Activated B cell treated with CpG ODN at 0.5 μM for 24 hours (primary cell): Measurements from ENCODE around the gene ANAPC5. TPM values are rescaled to one million over a fixed set of nuclear protein-coding genes. Genes with fewer than 3 reads are reported as not detected.

ENCODE experiments used
- ATAC-seq: fragments of 200-7000 bp; cut with Tn5 transposase; one replicate; pipeline ENCODE4 v1.10.0; 2021; ENCODE audit warnings: low read depth, mild to moderate bottlenecking, moderate library complexity
- CTCF ChIA-PET: fragments of 350-600 bp; sonication (Branson Sonifier 250); formaldehyde crosslinking; loops from one replicate; lab custom pipeline; 2021; ENCODE audit warnings: antibody characterized with exemption; lab: Charles Lee
- POLR2A ChIA-PET: fragments of 350-600 bp; sonication (Branson Sonifier 250); formaldehyde crosslinking; loops from one replicate; lab custom pipeline; 2021; ENCODE audit warnings: antibody characterized with exemption; lab: Charles Lee
- DNase-seq: peaks from one replicate; pipeline ENCODE4 v3.0.0; 2022
- H3K27ac Mint-ChIP-seq: one replicate; pipeline ENCODE4 v1.8.0; 2020; ENCODE audit warnings: mixed read lengths
- H3K27me3 Mint-ChIP-seq: one replicate; pipeline ENCODE4 v1.8.0; 2021; ENCODE audit warnings: mixed read lengths
- H3K36me3 Mint-ChIP-seq: one replicate; pipeline ENCODE4 v1.8.0; 2021; ENCODE audit warnings: low read depth, mixed read lengths
- H3K4me1 Mint-ChIP-seq: one replicate; pipeline ENCODE4 v1.8.0; 2021; ENCODE audit warnings: mixed read lengths
- H3K4me3 Mint-ChIP-seq: one replicate; pipeline ENCODE4 v1.8.0; 2020; ENCODE audit warnings: mild to moderate bottlenecking, mixed read lengths
- H3K9me3 Mint-ChIP-seq: one replicate; pipeline ENCODE4 v1.8.0; 2020; ENCODE audit warnings: mixed read lengths
- intact Hi-C: fragments of 100-400 bp; cut with micrococcal nuclease; formaldehyde crosslinking; loops from one replicate; pipeline ENCODE4 v1.15.1; 2024
- total RNA-seq: library from RNA; stranded (reverse); gene quantifications from 2 replicates; pipeline ENCODE4 v1.2.3, GENCODE V29; 2022
- TF ChIP-seq, protein P1 (sequence below): fragments of 200-600 bp; IDR thresholded peaks from one replicate; pipeline ENCODE4 v1.8.0; 2022; ENCODE audit warnings: antibody characterized with exemption, mild to moderate bottlenecking

Gene ANAPC5
- total RNA-seq, 1 donor from 2014 or later, result 143 TPM

GRCh38 chr12:121330195-121330594 lies 22.0 kb downstream of the ANAPC5 start:
- peaks cover 91% of the 10 kb centered on the region for H3K36me3 Mint-ChIP-seq
- TF ChIP-seq, protein P1, sequence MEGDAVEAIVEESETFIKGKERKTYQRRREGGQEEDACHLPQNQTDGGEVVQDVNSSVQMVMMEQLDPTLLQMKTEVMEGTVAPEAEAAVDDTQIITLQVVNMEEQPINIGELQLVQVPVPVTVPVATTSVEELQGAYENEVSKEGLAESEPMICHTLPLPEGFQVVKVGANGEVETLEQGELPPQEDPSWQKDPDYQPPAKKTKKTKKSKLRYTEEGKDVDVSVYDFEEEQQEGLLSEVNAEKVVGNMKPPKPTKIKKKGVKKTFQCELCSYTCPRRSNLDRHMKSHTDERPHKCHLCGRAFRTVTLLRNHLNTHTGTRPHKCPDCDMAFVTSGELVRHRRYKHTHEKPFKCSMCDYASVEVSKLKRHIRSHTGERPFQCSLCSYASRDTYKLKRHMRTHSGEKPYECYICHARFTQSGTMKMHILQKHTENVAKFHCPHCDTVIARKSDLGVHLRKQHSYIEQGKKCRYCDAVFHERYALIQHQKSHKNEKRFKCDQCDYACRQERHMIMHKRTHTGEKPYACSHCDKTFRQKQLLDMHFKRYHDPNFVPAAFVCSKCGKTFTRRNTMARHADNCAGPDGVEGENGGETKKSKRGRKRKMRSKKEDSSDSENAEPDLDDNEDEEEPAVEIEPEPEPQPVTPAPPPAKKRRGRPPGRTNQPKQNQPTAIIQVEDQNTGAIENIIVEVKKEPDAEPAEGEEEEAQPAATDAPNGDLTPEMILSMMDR, result no peak
- ATAC-seq, result no peak
- DNase-seq, result no peak
- H3K4me3 Mint-ChIP-seq, result no peak overlapping the region
- peaks cover 7% of the 10 kb centered on the region for H3K4me1 Mint-ChIP-seq
- no peaks in the 10 kb centered on the region for H3K9me3 Mint-ChIP-seq
- H3K27me3 Mint-ChIP-seq, result no peaks in the 10 kb centered on the region
- CTCF ChIA-PET, result interaction anchor here (0.6 to 1.2 kb wide), 2 partner anchors 13 to 566 kb away, joined by 3 to 4 read pairs; no protein-coding TSS in a partner anchor
- intact Hi-C loops, result no loop called here
- H3K27ac Mint-ChIP-seq, result no peak overlapping the region
- POLR2A ChIA-PET, result interaction anchor here (0.5 kb wide), 1 partner anchor 10 kb away, joined by 3 read pairs; no protein-coding TSS in a partner anchor

GRCh38 chr12:121328620-121329019 lies 23.6 kb downstream of the ANAPC5 start:
- TF ChIP-seq, protein P1, result no peak
- ATAC-seq, result no peak
- Mint-ChIP-seq H3K9me3 (no peaks in the 10 kb centered on the region), H3K27ac (no peak overlapping the region), H3K4me1 (peaks cover 5% of the 10 kb centered on the region), H3K27me3 (no peaks in the 10 kb centered on the region), H3K36me3 (peaks cover 91% of the 10 kb centered on the region), H3K4me3 (no peak overlapping the region)
- CTCF ChIA-PET, result interaction anchor here (1.2 kb wide), 1 partner anchor 26 kb away, joined by 3 read pairs; no protein-coding TSS in a partner anchor
- POLR2A ChIA-PET, result no interaction called here
- no peak for DNase-seq
- intact Hi-C loops, result no loop called here

GRCh38 chr12:121326996-121327674 lies 25.1 kb downstream of the ANAPC5 start:
- H3K27ac Mint-ChIP-seq, result no peak overlapping the region
- intact Hi-C loops, result no loop called here
- no peak overlapping the region for H3K4me3 Mint-ChIP-seq
- H3K36me3 Mint-ChIP-seq, result peaks cover 93% of the 10 kb centered on the region
- no peaks in the 10 kb centered on the region for H3K9me3 Mint-ChIP-seq
- DNase-seq (no peak), ATAC-seq (no peak)
- ChIA-PET CTCF (no interaction called here), POLR2A (interaction anchor here (0.6 kb wide), 1 partner anchor 23 kb away, joined by 3 read pairs; no protein-coding TSS in a partner anchor)
- H3K4me1 Mint-ChIP-seq, result peaks cover 5% of the 10 kb centered on the region
- TF ChIP-seq, protein P1, result no peak
- no peaks in the 10 kb centered on the region for H3K27me3 Mint-ChIP-seq

- peaks cover 86% of the 10 kb centered on the region for H3K36me3 Mint-ChIP-seq
- no peak overlapping the region for H3K27ac Mint-ChIP-seq
- TF ChIP-seq, protein P1, result no peak
- CTCF ChIA-PET, result no interaction called here
- no peaks in the 10 kb centered on the region for H3K9me3 Mint-ChIP-seq
- no peaks in the 10 kb centered on the region for H3K27me3 Mint-ChIP-seq
- DNase-seq, result no peak
- no peak for ATAC-seq
- POLR2A ChIA-PET, result no interaction called here
- no peak overlapping the region for H3K4me3 Mint-ChIP-seq
- H3K4me1 Mint-ChIP-seq, result peaks cover 5% of the 10 kb centered on the region
- intact Hi-C loops, result no loop called here
Measured at GRCh38 chr12:121325922-121326396, 26.3 kb downstream of the ANAPC5 start.

GRCh38 chr12:121323908-121324307 lies 28.3 kb downstream of the ANAPC5 start:
- POLR2A ChIA-PET, result no interaction called here
- DNase-seq, result no peak

More at GRCh38 chr12:121323908-121324307, 28.3 kb downstream of the ANAPC5 start:
- TF ChIP-seq, protein P1, result no peak
- ATAC-seq, result no peak
- Mint-ChIP-seq H3K4me1 (peaks cover 5% of the 10 kb centered on the region), H3K36me3 (peaks cover 74% of the 10 kb centered on the region), H3K27ac (no peak overlapping the region), H3K9me3 (no peaks in the 10 kb centered on the region), H3K4me3 (no peak overlapping the region), H3K27me3 (no peaks in the 10 kb centered on the region)
- CTCF ChIA-PET, result interaction anchor here (1.8 kb wide), 1 partner anchor 11 kb away, joined by 8 read pairs; no protein-coding TSS in a partner anchor
- intact Hi-C loops, result no loop called here
